Muscle layer of duodenum (tissue), 2 donors: Measurements from ENCODE around the gene NEURL1B.

Experiments
- H3K27ac ChIP-seq: one replicate; pipeline ENCODE4 v1.7.0; 2013; ENCODE audit warnings: mild to moderate bottlenecking, low read length
- H3K27me3 ChIP-seq: one replicate; pipeline ENCODE4 v1.7.0; 2013; ENCODE audit warnings: low read depth, mild to moderate bottlenecking, control low read depth, low read length
- H3K36me3 ChIP-seq, 2 donors: one replicate each; pipeline ENCODE4 v1.7.0; 2013; ENCODE audit warnings: low read length in 2 of 2, control low read depth in 1 of 2, mild to moderate bottlenecking in 1 of 2; ENCODE audit not compliant: insufficient read depth in 2 of 2, control insufficient read depth in 1 of 2
- H3K4me1 ChIP-seq, 2 donors: one replicate each; pipeline ENCODE4 v1.7.0; 2013; ENCODE audit warnings: low read length in 2 of 2, mild to moderate bottlenecking in 2 of 2, control low read depth in 1 of 2, moderate library complexity in 1 of 2; ENCODE audit not compliant: insufficient read depth in 2 of 2, control insufficient read depth in 1 of 2
- H3K4me3 ChIP-seq, 2 donors: one replicate each; pipeline ENCODE4 v1.7.0; 2013; ENCODE audit warnings: low read length in 2 of 2, low read depth in 1 of 2, mild to moderate bottlenecking in 1 of 2
- H3K9me3 ChIP-seq, 2 donors: one replicate each; pipeline ENCODE4 v1.7.0; 2013; ENCODE audit warnings: low read length in 2 of 2, control low read depth in 1 of 2, mild to moderate bottlenecking in 1 of 2; ENCODE audit not compliant: control insufficient read depth in 1 of 2
- donor health status: healthy.

NEURL1B gene

GRCh38 chr5:172624996-172625964, 15.8 kb upstream of the NEURL1B start:
- Histone ChIP-seq H3K9me3 (no peaks in the 10 kb centered on the region), H3K36me3 (no peaks in the 10 kb centered on the region), H3K27ac (no peak overlapping the region), H3K4me3 (no peak overlapping the region), H3K4me1 (no peaks in the 10 kb centered on the region), H3K27me3 (no peaks in the 10 kb centered on the region)

- H3K27ac ChIP-seq, result no peak overlapping the region
- no peaks in the 10 kb centered on the region for H3K27me3 ChIP-seq
- no peak overlapping the region for H3K4me3 ChIP-seq
- no peaks in the 10 kb centered on the region for H3K36me3 ChIP-seq
- no peaks in the 10 kb centered on the region for H3K4me1 ChIP-seq
- no peaks in the 10 kb centered on the region for H3K9me3 ChIP-seq
Measured at GRCh38 chr5:172626031-172626581, 15.0 kb upstream of the NEURL1B start.

DNA sequence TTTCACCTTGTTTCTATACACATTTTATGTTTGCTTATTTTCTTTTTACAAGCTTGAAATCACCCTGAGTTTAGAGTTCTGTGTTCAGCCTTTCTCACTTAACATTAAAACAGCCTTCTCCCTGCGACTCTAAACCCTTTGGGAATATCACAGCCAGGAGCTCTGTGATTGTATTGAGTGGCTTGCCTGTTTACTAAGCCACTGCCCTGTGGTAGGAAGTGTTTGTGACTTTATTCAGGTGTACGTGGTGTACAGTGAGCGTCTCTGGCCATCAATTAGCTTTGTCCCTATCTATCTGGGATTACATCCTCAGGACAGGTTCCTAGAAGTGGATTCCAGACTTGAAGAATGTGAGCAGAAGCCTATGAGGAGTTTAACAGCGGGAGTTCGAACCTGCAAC, 11.0 kb upstream of the NEURL1B start:
- H3K27me3 ChIP-seq, result no peaks in the 10 kb centered on the region
- H3K4me3 ChIP-seq, result no peak overlapping the region
- no peaks in the 10 kb centered on the region for H3K9me3 ChIP-seq
- H3K36me3 ChIP-seq, result no peaks in the 10 kb centered on the region
- no peaks in the 10 kb centered on the region for H3K4me1 ChIP-seq
- H3K27ac ChIP-seq, result no peak overlapping the region

GRCh38 chr5:172630482-172630881, 10.6 kb upstream of the NEURL1B start:
- Histone ChIP-seq H3K4me1 (no peaks in the 10 kb centered on the region), H3K27me3 (no peaks in the 10 kb centered on the region), H3K9me3 (no peaks in the 10 kb centered on the region), H3K27ac (no peak overlapping the region), H3K4me3 (no peak overlapping the region), H3K36me3 (no peaks in the 10 kb centered on the region)

DNA sequence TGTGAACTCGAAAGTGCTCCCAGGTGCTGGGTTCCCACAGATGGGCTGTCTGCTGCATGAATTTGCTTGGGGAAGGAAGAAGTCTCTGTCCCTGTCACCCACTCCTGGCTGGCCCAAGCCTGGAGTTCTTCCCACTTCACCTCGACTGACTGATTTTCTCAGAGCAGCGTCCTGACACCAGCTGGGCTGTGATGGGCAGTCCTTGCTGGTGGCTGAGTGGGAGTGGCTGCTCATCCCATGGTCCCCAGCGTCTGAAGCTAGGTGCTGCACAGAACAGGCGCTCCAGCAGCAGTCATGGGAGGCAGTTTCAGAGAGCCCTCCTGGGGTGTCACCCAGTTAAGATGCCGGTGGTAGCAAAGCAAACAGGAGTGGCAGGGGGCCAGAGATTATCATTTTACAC, 10.1 kb upstream of the NEURL1B start:
- H3K4me1 ChIP-seq, result no peaks in the 10 kb centered on the region
- no peaks in the 10 kb centered on the region for H3K27me3 ChIP-seq
- no peak overlapping the region for H3K27ac ChIP-seq
- no peaks in the 10 kb centered on the region for H3K9me3 ChIP-seq
- no peak overlapping the region for H3K4me3 ChIP-seq
- H3K36me3 ChIP-seq, result no peaks in the 10 kb centered on the region

GRCh38 chr5:172632346-172633092, 8.5 kb upstream of the NEURL1B start:
- Histone ChIP-seq H3K27ac (no peak overlapping the region), H3K27me3 (no peaks in the 10 kb centered on the region), H3K9me3 (no peaks in the 10 kb centered on the region)

GRCh38 chr5:172633403-172633970, 7.6 kb upstream of the NEURL1B start:
- Histone ChIP-seq H3K9me3 (no peaks in the 10 kb centered on the region), H3K4me1 (peaks cover 4 to 6% of the 10 kb centered on the region in 2 donors), H3K27ac (no peak overlapping the region), H3K36me3 (no peaks in the 10 kb centered on the region), H3K27me3 (no peaks in the 10 kb centered on the region), H3K4me3 (no peak overlapping the region)

More at GRCh38 chr5:172632346-172633092, 8.5 kb upstream of the NEURL1B start:
- Histone ChIP-seq H3K36me3 (no peaks in the 10 kb centered on the region), H3K4me3 (no peak overlapping the region), H3K4me1 (peaks cover 4 to 6% of the 10 kb centered on the region in 2 donors)

GRCh38 chr5:172634106-172634899, 6.8 kb upstream of the NEURL1B start:
- peaks cover 4 to 6% of the 10 kb centered on the region in 2 donors for H3K4me1 ChIP-seq
- no peak overlapping the region for H3K27ac ChIP-seq
- no peaks in the 10 kb centered on the region for H3K9me3 ChIP-seq
- no peaks in the 10 kb centered on the region for H3K27me3 ChIP-seq
- no peak overlapping the region for H3K4me3 ChIP-seq
- H3K36me3 ChIP-seq, result no peaks in the 10 kb centered on the region

- H3K4me3 ChIP-seq, result no peak overlapping the region
- peaks cover 4 to 6% of the 10 kb centered on the region in 2 donors for H3K4me1 ChIP-seq
- H3K27me3 ChIP-seq, result no peaks in the 10 kb centered on the region
- no peaks in the 10 kb centered on the region for H3K9me3 ChIP-seq
- H3K27ac ChIP-seq, result no peak overlapping the region
- no peaks in the 10 kb centered on the region for H3K36me3 ChIP-seq
Measured at GRCh38 chr5:172635038-172635437, 6.0 kb upstream of the NEURL1B start.

DNA sequence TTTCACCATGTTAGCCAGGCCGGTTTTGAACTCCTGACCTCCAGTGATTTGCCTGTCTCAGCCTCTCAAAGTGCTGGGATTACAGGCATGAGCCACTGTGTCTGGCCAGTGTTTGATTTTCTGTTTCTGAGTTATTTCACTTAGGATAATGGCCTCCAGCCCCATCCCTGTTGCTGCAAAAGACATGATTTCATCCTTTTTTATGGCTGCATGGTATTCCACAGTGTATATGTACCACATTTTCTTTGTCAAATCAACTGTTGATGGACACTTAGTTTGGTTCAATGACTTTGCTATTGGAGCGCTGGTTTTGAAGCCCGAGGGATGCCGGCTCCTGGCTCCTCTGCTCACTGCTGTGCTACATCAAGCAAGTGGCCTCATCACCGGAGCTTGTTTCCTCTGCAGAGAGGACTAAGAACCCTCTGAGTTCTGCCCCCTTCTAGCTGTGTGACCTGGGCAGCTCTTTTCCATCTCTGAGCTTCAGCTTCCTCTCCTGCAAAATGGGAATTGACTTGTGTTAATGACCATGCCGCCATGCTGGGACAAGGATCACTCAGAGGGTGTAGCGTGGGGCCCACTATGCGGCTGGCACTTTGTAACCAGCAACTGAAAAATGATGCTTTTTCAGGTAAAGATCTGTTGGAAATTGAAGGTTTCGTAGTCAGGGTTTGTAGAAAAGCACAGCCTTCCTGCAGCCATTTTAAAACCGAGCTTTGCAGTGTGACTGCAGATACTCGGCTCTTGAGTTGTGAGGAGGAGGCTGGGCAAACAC, 4.6 kb upstream of the NEURL1B start:
- Histone ChIP-seq H3K9me3 (no peaks in the 10 kb centered on the region), H3K27ac (no peak overlapping the region), H3K27me3 (no peaks in the 10 kb centered on the region), H3K4me1 (peaks cover 4 to 14% of the 10 kb centered on the region in 2 donors), H3K4me3 (no peak overlapping the region), H3K36me3 (no peaks in the 10 kb centered on the region)
